CD4-positive, alpha-beta memory T cell (primary cell): ENCODE measurements around the gene GNPNAT1. TPM values are rescaled to one million over a fixed set of nuclear protein-coding genes. Genes with fewer than 3 reads are reported as not detected.

ENCODE experiments used
- CTCF ChIA-PET: fragments of 350-600 bp; sonication (Branson Sonifier 250); formaldehyde crosslinking; loops from one replicate; lab custom pipeline; 2021; ENCODE audit warnings: inconsistent platforms; ENCODE audit not compliant: partially characterized antibody; lab: Charles Lee
- POLR2A ChIA-PET: fragments of 350-600 bp; sonication (Branson Sonifier 250); formaldehyde crosslinking; loops from one replicate; lab custom pipeline; 2021; ENCODE audit not compliant: partially characterized antibody; lab: Charles Lee
- DNase-seq, 5 donors: peaks; one replicate each; pipeline versions ENCODE4 v3.0.0 to v3.0.0-alpha.2; 2020 to 2022; ENCODE audit warnings: mixed read lengths in 1 of 5
- H3K27ac ChIP-seq: one replicate; pipeline ENCODE4 v1.7.0; 2013; ENCODE audit warnings: low read depth, low read length
- H3K27me3 ChIP-seq: 2 replicates; pipeline ENCODE4 v1.7.0; 2013; ENCODE audit warnings: mild to moderate bottlenecking, low read length, moderate library complexity; ENCODE audit not compliant: insufficient read depth
- H3K36me3 ChIP-seq: 2 replicates; pipeline ENCODE4 v1.7.0; 2013; ENCODE audit warnings: mild to moderate bottlenecking, low read length, moderate library complexity; ENCODE audit not compliant: insufficient read depth
- H3K4me1 ChIP-seq: 2 replicates; pipeline ENCODE4 v1.7.0; 2013; ENCODE audit warnings: mild to moderate bottlenecking, low read length, moderate library complexity; ENCODE audit not compliant: insufficient read depth
- H3K4me3 ChIP-seq, 2 donors: one replicate each; pipeline ENCODE4 v1.7.0; 2013; ENCODE audit warnings: low read length in 2 of 2, mild to moderate bottlenecking in 1 of 2
- H3K9me3 ChIP-seq, 2 donors: one replicate each; pipeline ENCODE4 v1.7.0; 2013; ENCODE audit warnings: low read length in 2 of 2, control low read depth in 1 of 2; ENCODE audit not compliant: control insufficient read depth in 1 of 2
- H3K27ac Mint-ChIP-seq, 7 donors: one replicate each; pipeline ENCODE4 v1.8.0; 2020 to 2021; ENCODE audit warnings: mixed read lengths in 7 of 7, mild to moderate bottlenecking in 6 of 7, inconsistent platforms in 3 of 7, moderate library complexity in 3 of 7
- H3K27me3 Mint-ChIP-seq, 2 donors: one replicate each; pipeline ENCODE4 v1.8.0; 2020 to 2021; ENCODE audit warnings: mixed read lengths in 2 of 2
- H3K36me3 Mint-ChIP-seq, 2 donors: one replicate each; pipeline ENCODE4 v1.8.0; 2020 to 2021; ENCODE audit warnings: mixed read lengths in 2 of 2, inconsistent platforms in 1 of 2, mild to moderate bottlenecking in 1 of 2
- H3K4me1 Mint-ChIP-seq, 4 donors: one replicate each; pipeline ENCODE4 v1.8.0; 2020 to 2021; ENCODE audit warnings: mixed read lengths in 4 of 4, mild to moderate bottlenecking in 1 of 4
- H3K4me3 Mint-ChIP-seq, 8 donors: one replicate each; pipeline ENCODE4 v1.8.0; 2020 to 2021; ENCODE audit warnings: mixed read lengths in 8 of 8, mild to moderate bottlenecking in 7 of 8, moderate library complexity in 6 of 8, inconsistent platforms in 3 of 8
- H3K9me3 Mint-ChIP-seq, 8 donors: one replicate each; pipeline ENCODE4 v1.8.0; 2020 to 2021; ENCODE audit warnings: mixed read lengths in 8 of 8, mild to moderate bottlenecking in 5 of 8, inconsistent platforms in 3 of 8, moderate library complexity in 1 of 8
- intact Hi-C: fragments of 100-400 bp; cut with micrococcal nuclease; formaldehyde crosslinking; loops from one replicate; pipeline ENCODE4 v1.15.1; 2023
- polyA plus RNA-seq, 2 donors: library from polyadenylated mRNA; unstranded; fragments of 300-500 nt; fragmentation: Illumina TruSeq; gene quantifications; one replicate each; pipeline ENCODE4 v1.2.3, GENCODE V29; 2021
- total RNA-seq, 2 experiments: library from RNA; stranded (reverse); gene quantifications; one replicate each; pipeline ENCODE4 v1.2.3, GENCODE V29; 2021

Gene GNPNAT1
- total and polyA plus RNA-seq, 4 experiments from 2014 or later: 10.0 to 16.2 (median 12.6) TPM

DNA sequence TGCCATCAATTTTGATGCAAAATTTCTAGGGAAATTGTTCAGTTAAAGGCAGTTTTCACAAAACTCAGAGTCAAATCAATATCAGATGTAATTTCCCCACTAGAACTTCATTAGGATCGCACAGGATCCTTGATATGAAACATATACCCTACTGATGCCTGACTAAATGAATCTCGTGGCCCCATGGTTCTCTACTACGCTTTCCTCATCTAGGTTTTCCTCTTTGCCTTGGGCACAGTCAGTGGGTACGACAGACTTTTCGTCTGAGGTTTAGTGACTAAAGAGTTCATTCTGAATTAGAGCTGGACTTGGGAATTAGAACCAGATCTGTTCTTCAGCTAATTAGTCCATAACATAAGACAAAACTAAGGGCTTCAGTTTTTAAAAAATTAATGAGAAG lies 42.5 kb upstream of the GNPNAT1 start:
- H3K27ac Mint-ChIP-seq: no peak overlapping the region
- no peak overlapping the region for H3K4me3 Mint-ChIP-seq
- H3K9me3 Mint-ChIP-seq: no peaks in the 10 kb centered on the region
- CTCF ChIA-PET: interaction anchor here (0.7 to 1.3 kb wide), 3 partner anchors 11 to 127 kb away, joined by 3 to 4 read pairs (median 4); no protein-coding TSS in a partner anchor
- DNase-seq: no peak
- H3K4me1 ChIP-seq: no peaks in the 10 kb centered on the region
- no peaks in the 10 kb centered on the region for H3K27me3 ChIP-seq
- H3K4me1 Mint-ChIP-seq: peaks cover 0 to 1% (median 0%) of the 10 kb centered on the region in 4 donors
- H3K36me3 Mint-ChIP-seq: no peaks in the 10 kb centered on the region
- H3K27me3 Mint-ChIP-seq: no peaks in the 10 kb centered on the region
- intact Hi-C loops: no loop called here
- POLR2A ChIA-PET: no interaction called here
- H3K9me3 ChIP-seq: no peaks in the 10 kb centered on the region
- H3K36me3 ChIP-seq: no peaks in the 10 kb centered on the region
- no peak overlapping the region for H3K27ac ChIP-seq
- H3K4me3 ChIP-seq: no peak overlapping the region

DNA sequence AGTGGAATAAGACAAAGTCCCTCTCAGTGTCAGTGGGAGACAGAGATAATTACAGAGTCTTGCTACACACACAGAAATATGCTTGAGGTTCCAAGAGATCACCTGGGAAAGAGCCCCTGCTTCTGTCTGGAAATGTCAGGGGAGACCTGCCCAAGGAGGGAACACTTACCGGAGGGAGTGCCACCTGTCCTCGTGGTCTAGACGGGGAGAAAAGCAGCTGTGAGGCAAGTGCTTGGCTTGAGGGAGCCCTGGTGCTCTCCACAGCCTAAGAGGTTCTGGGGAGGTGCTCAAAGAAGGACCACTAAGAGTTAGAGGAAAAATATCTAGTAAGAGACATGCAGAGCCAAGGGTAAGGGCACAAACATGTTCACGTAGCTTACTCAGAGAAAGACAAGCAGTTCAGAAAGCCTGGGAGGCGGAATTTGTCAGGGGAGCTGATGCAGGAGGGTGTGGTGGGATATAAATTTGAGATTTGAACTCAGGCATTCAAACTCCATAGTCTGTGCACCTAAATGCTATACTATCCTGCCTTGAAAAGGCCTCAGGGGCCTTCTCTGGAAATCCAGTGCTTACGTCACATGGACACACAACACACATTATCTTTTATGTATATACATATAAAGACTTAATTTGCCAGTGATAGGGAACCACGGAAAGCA lies 38.2 kb upstream of the GNPNAT1 start:
- intact Hi-C loops: loop anchor here (10.0 kb wide), 1 partner anchor 1345 kb away; no protein-coding TSS in a partner anchor
- Mint-ChIP-seq H3K36me3 (no peaks in the 10 kb centered on the region), H3K27me3 (peaks cover under 1 to 1% of the 10 kb centered on the region in 2 donors), H3K4me3 (no peak overlapping the region), H3K27ac (no peak overlapping the region), H3K9me3 (no peaks in the 10 kb centered on the region), H3K4me1 (peaks cover 0 to 3% (median 2%) of the 10 kb centered on the region in 4 donors)
- no peaks in the 10 kb centered on the region for H3K9me3 ChIP-seq
- H3K27ac ChIP-seq: no peak overlapping the region
- H3K4me1 ChIP-seq: no peaks in the 10 kb centered on the region
- no peak for DNase-seq
- CTCF ChIA-PET: interaction anchor here (10.4 kb wide), 1 partner anchor 131 kb away, joined by 215 read pairs; no protein-coding TSS in a partner anchor
- no peak overlapping the region for H3K4me3 ChIP-seq
- H3K36me3 ChIP-seq: no peaks in the 10 kb centered on the region
- H3K27me3 ChIP-seq: no peaks in the 10 kb centered on the region
- POLR2A ChIA-PET: no interaction called here

DNA sequence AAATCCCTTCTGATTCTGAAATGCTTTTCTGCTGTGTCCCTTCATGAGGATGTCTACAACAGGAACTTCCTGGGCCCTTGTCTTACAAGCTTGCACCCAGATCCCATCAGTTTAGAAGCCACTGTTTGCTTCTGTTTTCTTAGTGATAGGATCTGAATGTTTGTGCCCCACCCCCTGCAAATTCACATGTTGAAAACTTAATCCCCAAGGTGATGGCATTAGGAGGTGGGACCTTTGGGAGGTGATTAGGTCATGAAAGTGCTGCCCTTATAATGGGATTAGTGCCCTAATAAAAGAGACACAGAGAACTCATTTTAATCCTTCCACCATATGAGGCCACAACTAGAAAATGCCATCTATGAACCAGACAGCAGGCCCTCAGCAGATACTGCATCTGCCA lies 36.0 kb upstream of the GNPNAT1 start:
- no peaks in the 10 kb centered on the region for H3K36me3 ChIP-seq
- H3K4me1 ChIP-seq: no peaks in the 10 kb centered on the region
- ChIA-PET POLR2A (no interaction called here), CTCF (interaction anchor here (1.2 to 10.4 kb wide), 2 partner anchors 133 to 227 kb away, joined by 3 to 215 read pairs; no protein-coding TSS in a partner anchor)
- no peaks in the 10 kb centered on the region for H3K27me3 ChIP-seq
- no peak for DNase-seq
- H3K9me3 Mint-ChIP-seq: no peaks in the 10 kb centered on the region
- no peak overlapping the region for H3K4me3 ChIP-seq
- peaks cover 1 to 3% of the 10 kb centered on the region in 2 donors for H3K27me3 Mint-ChIP-seq
- no peak overlapping the region for H3K27ac Mint-ChIP-seq
- intact Hi-C loops: loop anchor here (10.0 kb wide), 1 partner anchor 1347 kb away; no protein-coding TSS in a partner anchor
- H3K4me1 Mint-ChIP-seq: peaks cover 0 to 7% (median 4%) of the 10 kb centered on the region in 4 donors
- no peak overlapping the region for H3K27ac ChIP-seq
- no peak overlapping the region for H3K4me3 Mint-ChIP-seq
- no peaks in the 10 kb centered on the region for H3K36me3 Mint-ChIP-seq
- no peaks in the 10 kb centered on the region for H3K9me3 ChIP-seq

DNA sequence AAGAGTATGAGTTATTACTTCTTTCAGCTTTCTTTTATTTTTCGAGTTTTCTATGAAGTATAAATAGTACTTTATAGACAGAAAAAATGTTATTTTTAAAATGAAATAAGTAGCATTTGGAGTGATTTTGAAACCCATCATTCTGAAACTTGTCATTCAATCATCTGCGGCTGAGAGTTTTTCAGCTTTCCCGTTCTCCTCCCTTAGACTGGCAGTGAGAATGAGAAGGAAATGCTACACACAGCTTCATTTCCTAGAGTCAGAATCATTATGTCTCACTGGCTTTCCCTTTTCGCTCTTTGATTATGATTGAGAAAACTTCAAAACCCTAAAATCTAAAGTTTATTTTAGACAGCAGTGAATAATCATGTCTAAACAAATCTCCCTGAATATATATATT lies 33.7 kb upstream of the GNPNAT1 start:
- peaks cover 0 to 7% (median 4%) of the 10 kb centered on the region in 4 donors for H3K4me1 Mint-ChIP-seq
- H3K27me3 ChIP-seq: no peaks in the 10 kb centered on the region
- no peak for DNase-seq
- POLR2A ChIA-PET: interaction anchor here (1.5 kb wide), 1 partner anchor 136 kb away, joined by 7 read pairs; no protein-coding TSS in a partner anchor
- H3K4me3 Mint-ChIP-seq: no peak overlapping the region
- H3K4me3 ChIP-seq: no peak overlapping the region
- H3K36me3 Mint-ChIP-seq: no peaks in the 10 kb centered on the region
- no peaks in the 10 kb centered on the region for H3K9me3 ChIP-seq
- H3K9me3 Mint-ChIP-seq: no peaks in the 10 kb centered on the region
- no peak overlapping the region for H3K27ac Mint-ChIP-seq
- no peak overlapping the region for H3K27ac ChIP-seq
- no peaks in the 10 kb centered on the region for H3K4me1 ChIP-seq
- intact Hi-C loops: loop anchor here (10.0 kb wide), 1 partner anchor 1350 kb away; no protein-coding TSS in a partner anchor
- H3K36me3 ChIP-seq: no peaks in the 10 kb centered on the region
- CTCF ChIA-PET: interaction anchor here (0.8 to 10.4 kb wide), 7 partner anchors 10 to 230 kb away, joined by 3 to 215 read pairs (median 4); no protein-coding TSS in a partner anchor
- peaks cover 1 to 3% of the 10 kb centered on the region in 2 donors for H3K27me3 Mint-ChIP-seq

DNA sequence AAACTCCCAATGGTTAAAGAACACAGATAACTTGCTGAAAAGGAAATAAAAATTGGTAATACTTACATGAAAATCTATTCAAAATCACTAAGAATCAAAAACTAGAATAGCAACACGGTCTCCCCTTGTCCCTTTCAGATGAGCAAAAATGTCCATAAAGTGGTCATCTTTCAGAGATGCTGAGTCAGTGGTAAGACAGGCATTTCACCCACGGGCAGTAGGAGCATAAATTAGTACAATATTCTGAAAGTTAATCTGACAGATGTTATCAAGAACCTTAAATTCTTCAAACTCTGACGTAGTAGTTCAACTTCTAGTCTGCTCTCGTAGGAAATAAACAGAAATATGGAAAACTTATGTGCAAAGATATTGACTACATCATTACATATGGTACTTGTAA lies 33.1 kb upstream of the GNPNAT1 start:
- POLR2A ChIA-PET: interaction anchor here (1.5 kb wide), 1 partner anchor 136 kb away, joined by 7 read pairs; no protein-coding TSS in a partner anchor
- no peak overlapping the region for H3K4me3 Mint-ChIP-seq

DNA sequence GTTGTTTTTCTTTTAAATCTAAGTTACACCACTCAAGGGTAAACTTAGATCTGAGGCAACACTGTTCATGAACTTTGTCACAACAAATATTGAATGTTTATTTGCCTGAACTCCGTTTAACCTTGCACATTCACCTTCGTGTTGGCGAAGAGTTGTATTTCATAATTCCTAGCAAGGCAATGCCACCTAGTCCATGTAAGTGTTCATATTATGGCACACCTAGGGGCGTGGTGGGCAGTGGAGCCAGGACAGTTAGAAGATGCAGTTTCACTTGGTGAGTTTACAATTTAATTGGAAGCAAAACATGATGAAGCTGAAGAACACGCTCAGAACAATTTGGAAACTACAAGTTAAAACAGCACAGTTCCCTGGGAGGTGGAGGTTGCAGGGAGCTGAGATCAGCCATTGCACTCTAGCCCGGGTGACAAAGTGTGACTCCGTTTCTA lies 30.4 kb upstream of the GNPNAT1 start:
- POLR2A ChIA-PET: no interaction called here
- H3K4me3 ChIP-seq: no peak overlapping the region
- Mint-ChIP-seq H3K4me1 (peaks cover 0 to 7% (median 4%) of the 10 kb centered on the region in 4 donors), H3K9me3 (no peaks in the 10 kb centered on the region), H3K36me3 (no peaks in the 10 kb centered on the region), H3K4me3 (no peak overlapping the region), H3K27ac (no peak overlapping the region), H3K27me3 (peaks cover 0 to 3% of the 10 kb centered on the region in 2 donors)
- intact Hi-C loops: loop anchor here (10.0 kb wide), 1 partner anchor 1353 kb away; no protein-coding TSS in a partner anchor
- no peak for DNase-seq
- CTCF ChIA-PET: interaction anchor here (0.7 to 10.4 kb wide), 4 partner anchors 9 to 484 kb away, joined by 3 to 215 read pairs (median 4); no protein-coding TSS in a partner anchor
- H3K4me1 ChIP-seq: no peaks in the 10 kb centered on the region
- H3K36me3 ChIP-seq: no peaks in the 10 kb centered on the region
- H3K27ac ChIP-seq: no peak overlapping the region
- no peaks in the 10 kb centered on the region for H3K9me3 ChIP-seq
- no peaks in the 10 kb centered on the region for H3K27me3 ChIP-seq

More for the DNA sequence above, 33.1 kb upstream of the GNPNAT1 start:
- no peak for DNase-seq
- no peak overlapping the region for H3K27ac Mint-ChIP-seq
- no peaks in the 10 kb centered on the region for H3K9me3 Mint-ChIP-seq
- CTCF ChIA-PET: interaction anchor here (0.8 to 10.4 kb wide), 6 partner anchors 10 to 230 kb away, joined by 3 to 215 read pairs (median 6); no protein-coding TSS in a partner anchor
- H3K36me3 Mint-ChIP-seq: no peaks in the 10 kb centered on the region
- intact Hi-C loops: loop anchor here (10.0 kb wide), 1 partner anchor 1350 kb away; no protein-coding TSS in a partner anchor
- Histone ChIP-seq H3K27me3 (no peaks in the 10 kb centered on the region), H3K9me3 (no peaks in the 10 kb centered on the region), H3K27ac (no peak overlapping the region), H3K4me1 (no peaks in the 10 kb centered on the region), H3K4me3 (no peak overlapping the region), H3K36me3 (no peaks in the 10 kb centered on the region)
- H3K27me3 Mint-ChIP-seq: peaks cover 1 to 3% of the 10 kb centered on the region in 2 donors
- peaks cover 0 to 7% (median 4%) of the 10 kb centered on the region in 4 donors for H3K4me1 Mint-ChIP-seq

DNA sequence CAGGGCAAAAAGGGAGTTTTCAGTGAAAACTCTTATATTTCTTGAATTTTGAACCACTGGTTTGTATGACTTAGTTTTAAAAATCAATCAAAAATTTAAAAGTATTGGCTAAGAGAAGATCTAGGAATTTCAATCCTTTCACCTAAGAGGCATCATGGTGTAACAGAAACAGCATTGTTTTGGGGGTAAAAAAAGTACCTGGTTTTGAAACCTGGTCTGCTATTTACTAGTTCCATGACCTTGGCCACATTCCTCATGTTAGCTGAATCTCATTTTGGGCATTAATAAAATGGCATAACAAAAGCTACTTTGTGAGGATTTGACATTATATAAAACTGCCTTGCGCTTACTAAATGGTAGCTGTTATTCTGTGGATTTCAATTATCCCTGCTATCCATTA lies 16.7 kb upstream of the GNPNAT1 start:
- CTCF ChIA-PET: no interaction called here

More for the DNA sequence above, 16.7 kb upstream of the GNPNAT1 start:
- no peaks in the 10 kb centered on the region for H3K9me3 ChIP-seq
- Mint-ChIP-seq H3K9me3 (no peaks in the 10 kb centered on the region), H3K4me3 (no peak overlapping the region), H3K27me3 (no peaks in the 10 kb centered on the region), H3K4me1 (peaks cover 3 to 8% (median 6%) of the 10 kb centered on the region in 4 donors), H3K36me3 (no peaks in the 10 kb centered on the region), H3K27ac (no peak overlapping the region)
- H3K27me3 ChIP-seq: no peaks in the 10 kb centered on the region
- no peaks in the 10 kb centered on the region for H3K36me3 ChIP-seq
- H3K27ac ChIP-seq: no peak overlapping the region
- POLR2A ChIA-PET: no interaction called here
- no peak for DNase-seq
- no peak overlapping the region for H3K4me3 ChIP-seq
- intact Hi-C loops: no loop called here
- H3K4me1 ChIP-seq: no peaks in the 10 kb centered on the region
